ENCODE data around the gene ZHX3.

GRCh38 chr20:41261260-41261659 lies 56.3 kb downstream of the ZHX3 start:
- TF ChIP-seq CTCF (IDR thresholded peaks at IDR 0.05) (no peak), POLR2AphosphoS5 (IDR thresholded peaks at IDR 0.05) (no peak), EP300 (IDR thresholded peaks at IDR 0.05) (no peak)

All from suprapubic skin (tissue), 4 donors.